Neural cell (in vitro differentiated cells): ENCODE results near the gene DNASE1L2.

Experiments
- CTCF ChIP-seq: fragments of 450-650 bp; IDR thresholded peaks from 2 replicates; pipeline ENCODE4 v1.5.1; 2014; ENCODE audit warnings: antibody characterized with exemption, mild to moderate bottlenecking, moderate library complexity; ENCODE audit not compliant: poor library complexity, severe bottlenecking
- EZH2 ChIP-seq: fragments of 200-600, 300-800 bp; shearing (Covaris generic), sonication (generic); IDR thresholded peaks from 2 replicates; pipeline ENCODE4 v1.6.1; 2014; ENCODE audit warnings: antibody characterized with exemption, low read length, borderline replicate concordance, mild to moderate bottlenecking; ENCODE audit not compliant: insufficient read depth, poor library complexity, severe bottlenecking
- POLR2AphosphoS5 ChIP-seq: IDR thresholded peaks from 2 replicates; pipeline ENCODE4 v1.6.1; 2012
- TAF1 ChIP-seq: IDR thresholded peaks from 2 replicates; pipeline ENCODE4 v1.6.1; 2012; ENCODE audit warnings: low read depth

GRCh38 chr16:2287916-2288547 lies 51.8 kb downstream of the DNASE1L2 start:
- TF ChIP-seq CTCF (no peak), TAF1 (no peak), EZH2 (no peak), POLR2AphosphoS5 (no peak)
